ENCODE data around the gene HPF1.

Gene HPF1

GRCh38 chr4:169770416-169770815, 12.7 kb upstream of the HPF1 start:
- H3K4me3 Mint-ChIP-seq: no peak overlapping the region
- no peaks in the 10 kb centered on the region for H3K4me1 Mint-ChIP-seq
- no peaks in the 10 kb centered on the region for H3K9me3 Mint-ChIP-seq
- TF ChIP-seq CTCF (IDR thresholded peaks at IDR 0.05): no peak
- no peaks in the 10 kb centered on the region for H3K36me3 Mint-ChIP-seq (ENCODE audit: low read depth)
- DNase-seq: no peak
- peaks cover 11% of the 10 kb centered on the region for H3K27me3 Mint-ChIP-seq (ENCODE audit: low read depth, poor library complexity)
- no peak overlapping the region for H3K27ac Mint-ChIP-seq

DNA sequence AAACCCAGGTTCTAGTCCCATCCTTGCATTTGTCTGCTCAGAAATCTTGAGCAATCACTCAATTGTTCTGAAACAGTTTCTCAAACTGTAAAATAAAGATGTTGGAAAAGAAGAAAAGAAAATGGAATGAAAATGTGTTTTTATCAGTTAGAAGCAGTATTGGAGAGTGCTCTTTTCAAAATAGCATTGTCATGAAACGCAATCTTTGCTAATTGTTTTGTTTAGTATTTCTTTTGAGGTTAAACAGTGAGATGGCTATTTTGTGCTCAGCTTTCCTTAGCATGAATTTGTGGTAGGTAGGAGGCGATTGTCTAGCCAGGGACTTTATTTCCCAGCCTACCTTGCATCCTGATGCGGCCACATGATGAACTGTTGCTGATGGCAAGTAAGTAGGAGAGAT, 10.6 kb upstream of the HPF1 start:
- DNase-seq: no peak
- no peaks in the 10 kb centered on the region for H3K9me3 Mint-ChIP-seq
- H3K27ac Mint-ChIP-seq: no peak overlapping the region
- H3K4me3 Mint-ChIP-seq: no peak overlapping the region
- H3K4me1 Mint-ChIP-seq: no peaks in the 10 kb centered on the region
- no peak for TF ChIP-seq CTCF (IDR thresholded peaks at IDR 0.05)
- no peaks in the 10 kb centered on the region for H3K36me3 Mint-ChIP-seq (ENCODE audit: low read depth)
- peaks cover 10% of the 10 kb centered on the region for H3K27me3 Mint-ChIP-seq (ENCODE audit: low read depth, poor library complexity)

DNA sequence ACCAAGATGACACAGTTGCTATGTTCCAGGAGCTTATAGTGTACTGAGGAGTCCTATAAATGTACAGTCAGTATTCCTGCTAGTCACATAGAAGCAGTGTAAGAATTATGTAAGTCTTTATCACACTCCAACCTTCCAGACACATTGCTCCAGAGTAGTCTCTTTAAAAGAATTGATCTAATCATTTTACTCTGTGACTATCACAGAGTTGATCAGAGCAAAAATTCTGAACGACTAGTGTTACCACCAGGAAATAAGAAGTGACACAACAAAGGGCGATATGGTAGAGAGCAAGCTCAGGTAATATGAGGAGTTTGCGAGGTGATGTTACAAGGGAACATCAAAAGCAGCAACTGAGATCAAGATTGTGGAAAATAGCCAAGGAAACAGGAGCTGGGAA, 9.0 kb upstream of the HPF1 start:
- H3K27ac Mint-ChIP-seq: no peak overlapping the region
- peaks cover 10% of the 10 kb centered on the region for H3K27me3 Mint-ChIP-seq (ENCODE audit: low read depth, poor library complexity)
- no peak for TF ChIP-seq CTCF (IDR thresholded peaks at IDR 0.05)
- H3K9me3 Mint-ChIP-seq: no peaks in the 10 kb centered on the region
- H3K4me1 Mint-ChIP-seq: no peaks in the 10 kb centered on the region
- H3K36me3 Mint-ChIP-seq (ENCODE audit: low read depth): no peaks in the 10 kb centered on the region
- DNase-seq: no peak
- no peak overlapping the region for H3K4me3 Mint-ChIP-seq

DNA sequence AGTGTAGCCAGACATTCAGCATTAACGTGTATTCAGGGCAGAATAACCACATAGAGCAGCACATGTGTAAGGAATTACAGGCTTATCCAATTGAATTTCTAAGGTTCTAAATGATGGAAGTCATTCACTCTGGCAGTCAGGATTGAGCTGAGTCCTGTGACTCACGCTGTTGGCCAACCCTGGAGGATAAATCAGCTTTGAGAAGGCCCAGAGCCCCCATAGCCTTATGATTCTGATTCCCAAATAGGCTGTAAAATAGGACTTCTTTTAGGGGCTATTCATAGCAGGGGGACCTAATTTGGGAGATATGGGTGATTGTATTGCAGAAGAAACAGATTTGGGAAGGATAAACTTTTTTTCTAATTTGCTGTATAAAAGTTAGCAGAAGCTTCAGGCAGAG, 8.1 kb upstream of the HPF1 start:
- Mint-ChIP-seq H3K4me3 (no peak overlapping the region), H3K27me3 (ENCODE audit: low read depth, poor library complexity) (peaks cover 8% of the 10 kb centered on the region), H3K36me3 (ENCODE audit: low read depth) (no peaks in the 10 kb centered on the region), H3K9me3 (no peaks in the 10 kb centered on the region), H3K27ac (no peak overlapping the region), H3K4me1 (no peaks in the 10 kb centered on the region)
- DNase-seq: no peak
- TF ChIP-seq CTCF (IDR thresholded peaks at IDR 0.05): no peak

DNA sequence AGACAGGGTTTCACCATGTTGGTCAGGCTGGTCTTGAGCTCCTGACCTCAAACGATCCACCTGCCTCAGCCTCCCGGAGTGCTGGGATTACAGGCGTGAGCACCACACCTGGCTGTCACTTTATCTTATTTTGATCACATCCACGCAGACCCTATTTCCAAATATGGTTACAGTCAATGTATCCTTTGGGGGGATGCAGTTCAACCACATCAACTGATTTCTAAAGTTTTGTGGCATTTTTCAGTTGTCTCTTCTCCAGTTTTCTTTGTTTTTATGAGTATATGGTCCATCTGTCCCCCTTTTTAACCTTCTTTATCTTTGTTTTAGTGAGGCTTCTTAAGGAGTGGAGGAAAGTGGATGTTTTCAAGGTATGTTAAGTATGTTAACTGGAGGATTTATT, 4.1 kb upstream of the HPF1 start:
- TF ChIP-seq CTCF (IDR thresholded peaks at IDR 0.05): no peak
- no peak for DNase-seq
- peaks cover 6% of the 10 kb centered on the region for H3K4me1 Mint-ChIP-seq
- H3K27ac Mint-ChIP-seq: peak overlapping the region; percentile 37
- H3K36me3 Mint-ChIP-seq (ENCODE audit: low read depth): no peaks in the 10 kb centered on the region
- peaks cover 3% of the 10 kb centered on the region for H3K9me3 Mint-ChIP-seq
- no peak overlapping the region for H3K4me3 Mint-ChIP-seq
- peaks cover 11% of the 10 kb centered on the region for H3K27me3 Mint-ChIP-seq (ENCODE audit: low read depth, poor library complexity)

DNA sequence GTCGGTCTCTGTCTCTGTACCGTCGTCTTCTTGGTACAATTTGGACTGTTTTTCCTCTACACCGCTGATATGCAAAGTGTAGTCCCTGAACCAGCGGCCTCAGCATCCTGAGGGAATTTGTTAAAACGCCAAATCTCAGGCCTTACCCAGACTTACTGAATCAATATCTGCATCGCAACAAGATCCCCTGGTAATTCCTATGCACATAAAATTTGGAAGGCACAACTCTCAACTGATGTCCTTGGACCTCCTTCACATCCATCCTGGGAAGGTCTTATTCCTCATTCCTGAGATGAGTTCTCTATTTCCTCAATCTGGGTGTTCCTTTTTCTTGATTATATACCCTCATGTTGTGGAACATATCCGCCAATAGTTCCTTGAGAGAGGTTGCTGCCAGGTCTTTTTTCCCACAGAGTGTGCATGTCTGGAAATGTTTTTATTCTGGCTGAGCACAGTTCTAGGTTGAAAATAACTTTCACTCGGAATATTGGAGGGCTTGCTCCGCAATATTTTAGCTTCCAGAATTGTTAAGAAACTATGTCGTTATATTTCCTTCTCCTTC, 738 bp upstream of the HPF1 start:
- no peak for TF ChIP-seq CTCF (IDR thresholded peaks at IDR 0.05)
- Mint-ChIP-seq H3K4me3 (peak overlapping the region; percentile 95), H3K27me3 (ENCODE audit: low read depth, poor library complexity) (peaks cover 11% of the 10 kb centered on the region), H3K36me3 (ENCODE audit: low read depth) (peaks cover 5% of the 10 kb centered on the region), H3K4me1 (peaks cover 21% of the 10 kb centered on the region), H3K27ac (peak overlapping the region; percentile 36), H3K9me3 (peaks cover 3% of the 10 kb centered on the region)
- no peak for DNase-seq

Measured in nephron progenitor cell (in vitro differentiated cells).